Lung (tissue), 12 donors: Measurements from ENCODE around the gene IHH. TPM values are rescaled to one million over a fixed set of nuclear protein-coding genes. Genes with fewer than 3 reads are reported as not detected.

Experiments
- ATAC-seq: fragments of 200-7000 bp; cut with Tn5 transposase; one replicate; pipeline ENCODE4 v1.9.1; 2020; ENCODE audit warnings: moderate number of reproducible peaks; ENCODE audit not compliant: insufficient read depth, low FRiP score
- DNase-seq, 3 donors: peaks; one replicate each; pipeline ENCODE4 v3.0.0-alpha.2; 2013 to 2017
- H3K27ac ChIP-seq, 2 donors: one replicate each; pipeline ENCODE4 v1.5.1; 2013; ENCODE audit warnings: mild to moderate bottlenecking in 2 of 2, moderate library complexity in 2 of 2, control low read depth in 1 of 2, inconsistent platforms in 1 of 2, low read depth in 1 of 2, low read length in 1 of 2
- H3K27me3 ChIP-seq, 3 donors: one replicate each; pipeline ENCODE4 v1.5.1; 2013; ENCODE audit warnings: low read length in 2 of 3; ENCODE audit not compliant: control insufficient read depth in 3 of 3, insufficient read depth in 3 of 3
- H3K36me3 ChIP-seq, 4 donors: one replicate each; pipeline ENCODE4 v1.5.1; 2013; ENCODE audit warnings: low read length in 4 of 4, mild to moderate bottlenecking in 1 of 4, moderate library complexity in 1 of 4; ENCODE audit not compliant: control insufficient read depth in 4 of 4, insufficient read depth in 4 of 4
- H3K4me1 ChIP-seq, 5 donors: one replicate each; pipeline ENCODE4 v1.5.1; 2013; ENCODE audit warnings: low read length in 5 of 5, mild to moderate bottlenecking in 2 of 5, moderate library complexity in 1 of 5; ENCODE audit not compliant: control insufficient read depth in 5 of 5, insufficient read depth in 5 of 5
- H3K4me3 ChIP-seq: one replicate; pipeline ENCODE4 v1.5.1; 2013; ENCODE audit warnings: mild to moderate bottlenecking, control low read depth, moderate library complexity
- H3K9ac ChIP-seq, 2 donors: one replicate each; pipeline ENCODE4 v1.5.1; 2013; ENCODE audit warnings: low read length in 2 of 2, control low read depth in 1 of 2; ENCODE audit not compliant: insufficient read depth in 1 of 2
- H3K9me3 ChIP-seq, 4 donors: one replicate each; pipeline ENCODE4 v1.5.1; 2013; ENCODE audit warnings: low read length in 3 of 4, mild to moderate bottlenecking in 1 of 4, moderate library complexity in 1 of 4; ENCODE audit not compliant: control insufficient read depth in 4 of 4, insufficient read depth in 3 of 4
- WGBS, 2 donors: extraction: QIAGEN DNeasy Blood & Tissue Kit; methylation state at CpG; one replicate each; pipeline ENCODE4 v1.1.7; 2013; 5-methylcytosine and 5-hydroxymethylcytosine counted together
- polyA plus RNA-seq, 2 donors: library from polyadenylated mRNA; stranded (reverse); fragments of 200-250 nt; gene quantifications; one replicate each; pipeline ENCODE4 v1.2.1, GENCODE V29; 2013
- total RNA-seq, 2 donors: library from RNA; depleted of rRNA in 1 of 2; stranded (reverse); fragments of >200 nt in 1 of 2; gene quantifications; one replicate each; pipeline ENCODE4 v1.2.1, GENCODE V29; 2014 to 2021
- TF ChIP-seq, protein P1 (sequence below): IDR thresholded peaks from 2 replicates; pipeline ENCODE4 v1.5.1; 2012; ENCODE audit warnings: mild to moderate bottlenecking; ENCODE audit errors: control extremely low read depth, extremely low read depth
- donor health status: control.
- donor health status: control.
- donor health status: Bipolar disorder and iron deficiency.
- donor health status: healthy.
- donor health status: DM: yes; HTN: yes; CAD: no.

Gene IHH
- total and polyA plus RNA-seq, 4 donors = 0.55 to 4.4 (median 2.0) TPM

DNA sequence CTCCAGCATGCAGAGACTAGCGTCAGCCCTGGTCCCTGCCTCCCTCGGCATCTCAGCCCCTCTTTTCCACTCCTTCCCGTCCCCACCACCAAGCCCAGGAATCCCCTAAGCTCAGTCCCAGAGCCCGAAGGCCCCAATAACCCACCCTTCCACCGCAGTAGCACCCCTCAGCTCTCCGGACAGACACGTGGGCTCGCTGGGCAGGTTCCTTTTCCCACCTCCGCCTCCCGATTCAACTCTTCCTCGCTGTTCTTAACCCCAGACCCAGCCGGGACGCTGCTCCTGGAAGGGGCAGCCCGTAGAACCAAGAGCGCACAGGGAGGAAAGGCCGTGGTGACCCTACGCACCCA, 1.4 kb downstream of the IHH start:
- no peak for DNase-seq
- Histone ChIP-seq H3K9me3 (no peaks in the 10 kb centered on the region), H3K4me3 (no peak overlapping the region), H3K36me3 (peaks cover 0 to 4% (median 0%) of the 10 kb centered on the region in 4 donors), H3K4me1 (peaks cover 0 to 16% (median 0%) of the 10 kb centered on the region in 5 donors), H3K27me3 (peaks cover 0 to 68% (median 56%) of the 10 kb centered on the region in 3 donors), H3K9ac (no peak overlapping the region), H3K27ac (no peak overlapping the region)
- no peak for ATAC-seq
- TF ChIP-seq, protein P1, sequence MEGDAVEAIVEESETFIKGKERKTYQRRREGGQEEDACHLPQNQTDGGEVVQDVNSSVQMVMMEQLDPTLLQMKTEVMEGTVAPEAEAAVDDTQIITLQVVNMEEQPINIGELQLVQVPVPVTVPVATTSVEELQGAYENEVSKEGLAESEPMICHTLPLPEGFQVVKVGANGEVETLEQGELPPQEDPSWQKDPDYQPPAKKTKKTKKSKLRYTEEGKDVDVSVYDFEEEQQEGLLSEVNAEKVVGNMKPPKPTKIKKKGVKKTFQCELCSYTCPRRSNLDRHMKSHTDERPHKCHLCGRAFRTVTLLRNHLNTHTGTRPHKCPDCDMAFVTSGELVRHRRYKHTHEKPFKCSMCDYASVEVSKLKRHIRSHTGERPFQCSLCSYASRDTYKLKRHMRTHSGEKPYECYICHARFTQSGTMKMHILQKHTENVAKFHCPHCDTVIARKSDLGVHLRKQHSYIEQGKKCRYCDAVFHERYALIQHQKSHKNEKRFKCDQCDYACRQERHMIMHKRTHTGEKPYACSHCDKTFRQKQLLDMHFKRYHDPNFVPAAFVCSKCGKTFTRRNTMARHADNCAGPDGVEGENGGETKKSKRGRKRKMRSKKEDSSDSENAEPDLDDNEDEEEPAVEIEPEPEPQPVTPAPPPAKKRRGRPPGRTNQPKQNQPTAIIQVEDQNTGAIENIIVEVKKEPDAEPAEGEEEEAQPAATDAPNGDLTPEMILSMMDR = no peak
- WGBS, 2 donors = 3 to 4% methylated on average over 17 of the region's 17 CpGs

DNA sequence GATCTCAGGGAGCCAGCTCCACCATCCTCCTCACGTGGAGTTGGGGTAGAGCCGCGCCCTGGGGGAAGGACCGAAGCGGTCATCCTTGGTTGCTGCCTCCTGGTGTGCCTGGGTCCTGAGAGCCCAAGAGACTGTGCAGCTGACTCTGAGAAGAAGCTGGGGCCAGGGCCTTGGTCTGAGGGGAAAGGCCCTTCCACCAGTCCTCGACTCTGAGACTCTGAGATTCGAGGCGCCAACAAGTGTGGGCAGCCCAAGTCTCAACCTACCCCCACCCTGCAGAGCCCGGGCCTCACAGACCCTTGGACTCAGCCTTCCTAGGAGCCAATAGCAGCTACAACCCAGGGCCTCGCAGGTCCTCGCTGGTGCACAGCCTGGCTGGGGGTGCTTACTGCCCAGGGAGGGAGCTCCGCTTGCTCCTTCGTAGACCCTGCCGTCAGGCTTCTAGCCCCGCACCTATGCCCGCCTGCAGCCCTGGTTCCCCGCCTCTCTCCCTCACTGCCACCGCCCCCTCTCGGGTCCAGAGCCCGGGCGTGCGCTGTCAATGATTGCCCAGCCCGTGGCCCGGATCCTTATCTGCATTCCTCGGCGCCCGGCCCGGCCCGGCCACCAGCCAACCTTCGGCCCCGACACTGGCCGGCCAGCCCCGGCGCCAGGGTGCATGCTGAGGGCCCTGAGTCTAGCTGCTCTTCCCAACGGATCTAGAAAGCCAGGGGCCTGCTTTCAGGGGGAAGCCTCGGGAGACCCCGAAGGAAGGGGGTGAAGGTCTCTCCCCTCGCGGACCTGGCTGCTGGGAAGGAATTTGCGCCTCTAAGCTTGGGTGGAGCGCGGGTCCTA, 2.0 kb downstream of the IHH start:
- WGBS, 2 donors = 6 to 8% methylated on average over 42 of the region's 42 CpGs
- Histone ChIP-seq H3K9ac (no peak overlapping the region), H3K36me3 (peaks cover 0 to 4% (median 0%) of the 10 kb centered on the region in 4 donors), H3K27me3 (peaks cover 0 to 64% (median 52%) of the 10 kb centered on the region in 3 donors), H3K9me3 (no peaks in the 10 kb centered on the region), H3K4me1 (peaks cover 0 to 16% (median 0%) of the 10 kb centered on the region in 5 donors), H3K27ac (no peak overlapping the region), H3K4me3 (no peak overlapping the region)
- peak; percentile 78 for ATAC-seq
- TF ChIP-seq, protein P1 = no peak
- DNase-seq = peak in 2 of 3 donors; percentile 23 to 34

DNA sequence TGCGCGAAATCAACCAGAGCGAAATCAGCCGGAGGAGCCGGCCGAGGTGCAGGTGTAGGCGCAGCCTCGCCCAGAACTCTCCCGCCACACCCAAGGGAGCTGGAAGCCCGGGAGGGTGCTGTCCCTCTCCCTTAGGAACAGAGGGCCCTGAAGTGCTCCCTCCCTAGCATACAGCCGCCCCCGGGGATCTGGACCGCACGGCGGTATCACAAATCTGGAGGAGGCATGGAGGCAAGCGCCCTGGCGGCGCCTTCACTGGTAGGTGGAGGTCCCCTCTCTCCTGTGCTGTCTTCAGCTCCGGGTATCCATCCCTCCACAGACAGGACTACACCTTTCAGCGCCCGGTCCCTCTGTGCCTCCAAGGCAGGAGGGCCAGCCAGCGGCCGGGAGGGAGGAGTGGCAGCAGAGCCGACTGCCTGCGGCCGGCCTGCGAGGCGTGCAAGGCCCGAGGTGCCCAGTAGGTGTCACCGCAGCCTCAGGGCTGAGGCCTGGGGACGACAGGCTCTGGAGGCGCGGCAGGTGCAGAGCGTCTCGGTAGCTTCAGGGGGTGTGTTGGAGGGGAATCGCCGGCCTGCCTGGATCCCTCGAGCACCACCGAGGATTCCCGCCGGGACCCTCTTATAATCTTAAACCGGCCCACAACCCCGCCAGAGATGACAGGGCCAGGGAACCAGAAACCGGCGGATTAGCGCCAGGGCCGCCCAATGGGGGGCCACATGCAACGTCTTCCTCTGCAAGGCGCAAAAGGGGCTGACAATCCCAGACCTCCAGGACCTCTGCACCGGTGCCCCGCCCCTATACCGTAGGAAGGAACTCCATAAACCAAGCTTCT, 2.8 kb downstream of the IHH start:
- H3K36me3 ChIP-seq = peaks cover 0 to 4% (median 0%) of the 10 kb centered on the region in 4 donors
- H3K9ac ChIP-seq = no peak overlapping the region
- TF ChIP-seq, protein P1 = peak; percentile 98
- peak; percentile 87 for ATAC-seq
- H3K4me3 ChIP-seq = no peak overlapping the region
- no peak overlapping the region for H3K27ac ChIP-seq
- H3K4me1 ChIP-seq = peaks cover 0 to 16% (median 0%) of the 10 kb centered on the region in 5 donors
- peaks cover 0 to 55% (median 44%) of the 10 kb centered on the region in 3 donors for H3K27me3 ChIP-seq
- WGBS, 2 donors = 4 to 14% methylated on average over 52 of the region's 52 CpGs
- no peaks in the 10 kb centered on the region for H3K9me3 ChIP-seq
- peak; percentile 55 to 74 (median 72) for DNase-seq
